Measurements from ENCODE around the gene XK.
A peak's percentile ranks its signal among the peaks of the same experiment; 100 is the strongest.

XK gene

DNA sequence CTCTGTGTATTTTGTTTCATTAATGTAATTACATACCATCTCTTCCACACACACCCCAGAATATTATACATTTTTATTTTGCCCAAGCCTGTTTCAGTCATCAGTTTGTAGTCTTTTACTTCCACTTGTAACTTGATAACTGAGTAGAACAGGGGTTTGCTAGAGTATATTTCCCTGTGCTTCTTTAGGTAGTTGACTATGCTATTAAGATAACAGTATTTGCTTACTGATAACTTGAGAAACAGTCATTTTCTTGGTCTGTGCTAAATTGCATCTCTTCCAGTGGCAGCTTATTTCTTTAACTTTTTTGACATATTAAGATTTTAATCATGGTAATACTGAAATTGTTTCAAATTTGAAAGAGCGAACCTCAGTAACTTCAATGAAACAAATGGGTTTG is 7.0 kb upstream of the XK start:
- DNase-seq (ENCODE audit: insufficient read length, low spot score) (no peak), FAIRE-seq (no peak)

DNA sequence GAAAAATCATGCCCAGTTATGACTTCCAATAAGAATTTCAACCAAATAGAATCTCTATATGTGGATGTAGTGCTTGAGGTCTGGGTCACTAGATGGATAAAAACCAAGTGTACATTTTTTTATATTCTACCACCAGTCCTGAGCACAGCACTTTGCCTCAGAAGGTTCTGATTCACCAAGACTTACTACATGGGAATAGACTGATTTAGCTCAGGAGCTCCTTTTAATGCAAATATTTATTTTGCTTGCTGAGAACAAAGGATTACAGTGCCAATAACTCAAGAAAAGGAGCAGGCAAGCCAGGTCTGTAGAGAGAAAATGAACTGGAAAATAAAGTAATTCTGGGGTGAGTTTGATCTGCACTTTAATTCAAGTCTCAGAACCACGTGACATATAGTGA is 6.4 kb upstream of the XK start:
- FAIRE-seq: no peak
- no peak for DNase-seq (ENCODE audit: insufficient read length, low spot score)

DNA sequence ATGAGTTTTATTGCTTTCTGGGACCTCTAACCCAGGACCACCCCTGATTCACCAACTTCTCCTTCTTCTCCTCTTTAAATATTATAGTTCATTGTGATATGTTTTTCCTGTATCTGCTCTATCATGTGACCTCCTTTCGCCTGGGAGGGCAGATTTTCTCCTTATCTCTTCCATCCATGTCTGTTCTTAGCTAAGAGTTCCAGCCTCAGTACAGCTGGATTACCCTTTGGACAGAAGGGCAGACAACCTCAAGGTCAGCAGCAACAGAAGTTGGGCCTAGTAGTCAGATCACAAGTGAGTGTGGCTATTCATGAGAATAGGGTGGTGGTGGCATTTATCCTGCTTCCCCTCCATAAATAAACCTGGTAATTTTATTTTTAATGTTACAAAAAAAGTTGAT is 5.7 kb upstream of the XK start:
- FAIRE-seq (no peak), DNase-seq (ENCODE audit: insufficient read length, low spot score) (no peak)

DNA sequence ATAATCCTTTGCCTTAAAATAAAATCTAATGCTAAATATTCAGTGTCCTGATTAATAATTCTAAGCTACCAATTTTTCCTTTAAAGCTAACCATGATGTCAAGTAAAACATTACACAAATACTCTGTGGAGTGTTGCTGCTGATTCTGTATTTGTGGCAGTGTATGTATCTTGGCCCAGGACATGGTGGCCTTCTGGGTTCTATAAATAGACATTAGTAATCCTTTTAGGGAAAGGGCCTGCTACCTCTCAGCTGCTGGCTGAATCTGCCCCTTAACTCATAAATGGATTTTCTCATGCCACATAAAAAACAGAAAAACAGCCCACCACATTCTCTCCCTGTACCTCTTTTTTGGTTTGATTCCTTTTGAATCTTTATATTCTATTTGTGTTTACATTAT is 1.2 kb upstream of the XK start:
- DNase-seq (ENCODE audit: insufficient read length, low spot score) (no peak), FAIRE-seq (no peak)

DNA sequence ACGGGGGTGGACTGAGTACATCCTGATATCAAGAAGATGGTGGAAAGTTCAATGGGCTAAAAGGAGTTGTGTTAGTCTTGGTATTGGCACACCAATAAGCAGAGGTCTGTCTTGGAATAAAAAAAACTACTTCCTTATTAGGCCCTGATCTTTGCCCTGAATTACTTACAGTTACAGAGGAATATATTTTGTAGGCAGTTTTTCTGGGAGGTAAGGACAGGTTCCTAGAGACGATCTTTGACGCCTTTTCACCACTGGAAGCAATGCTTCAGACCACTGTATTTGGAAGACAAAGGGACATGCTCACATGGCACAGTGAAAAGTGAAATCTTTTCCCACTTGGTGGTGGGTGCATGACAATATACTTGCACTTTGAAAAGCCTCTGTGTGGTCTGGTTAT is 618 bp upstream of the XK start:
- FAIRE-seq (no peak), DNase-seq (ENCODE audit: insufficient read length, low spot score) (no peak)

DNA sequence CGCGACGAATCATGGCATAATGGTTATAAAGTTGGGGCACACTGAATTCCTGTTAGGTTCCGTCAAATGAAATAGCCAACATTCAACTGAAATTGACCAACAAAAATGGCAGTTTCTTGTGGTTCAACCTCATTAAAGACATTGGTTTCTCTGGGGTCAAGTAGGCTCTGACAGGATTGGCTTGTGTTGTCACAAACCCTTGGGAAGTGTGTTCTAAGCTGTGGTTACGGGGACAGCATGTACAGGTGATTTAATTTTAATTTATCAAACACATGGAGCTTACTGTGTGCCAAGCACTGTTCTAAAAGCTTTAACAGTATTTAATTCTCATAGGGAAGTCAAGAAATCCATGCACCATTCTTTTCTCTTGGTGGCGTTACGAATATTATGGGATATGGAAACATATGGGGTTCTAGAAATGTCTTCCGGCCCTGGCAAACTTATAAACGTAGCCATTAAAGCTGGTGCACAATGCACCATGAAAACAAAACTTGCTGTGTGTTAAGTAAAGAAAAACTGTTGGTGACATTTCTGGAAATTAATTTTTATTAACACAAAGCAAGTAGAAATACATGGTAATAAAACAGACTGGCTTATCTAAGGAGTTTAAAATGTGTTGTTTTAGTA is 891 bp downstream of the XK start:
- no peak for FAIRE-seq

DNA sequence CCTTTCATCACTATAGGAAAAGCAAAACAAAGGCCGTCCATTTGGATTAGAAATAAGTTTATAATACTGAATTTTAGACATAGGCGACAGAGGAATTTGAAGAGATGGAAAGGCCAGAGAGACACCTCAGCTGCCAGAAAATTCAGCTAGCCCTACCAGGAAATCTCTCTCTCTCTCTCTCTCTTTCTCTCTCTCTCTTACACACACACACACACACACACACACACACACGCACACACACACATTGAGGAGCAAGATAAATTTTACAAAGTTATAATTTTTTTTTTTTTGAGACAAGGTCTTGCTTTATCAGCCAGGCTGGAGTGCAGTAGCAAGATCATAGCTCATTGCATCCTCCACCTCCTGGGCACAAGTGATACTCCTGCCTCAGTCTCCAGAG is 1.4 kb downstream of the XK start:
- DNase-seq (ENCODE audit: insufficient read length, low spot score) (no peak), FAIRE-seq (no peak)

More for the DNA sequence above, 891 bp downstream of the XK start:
- DNase-seq (ENCODE audit: insufficient read length, low spot score): no peak

DNA sequence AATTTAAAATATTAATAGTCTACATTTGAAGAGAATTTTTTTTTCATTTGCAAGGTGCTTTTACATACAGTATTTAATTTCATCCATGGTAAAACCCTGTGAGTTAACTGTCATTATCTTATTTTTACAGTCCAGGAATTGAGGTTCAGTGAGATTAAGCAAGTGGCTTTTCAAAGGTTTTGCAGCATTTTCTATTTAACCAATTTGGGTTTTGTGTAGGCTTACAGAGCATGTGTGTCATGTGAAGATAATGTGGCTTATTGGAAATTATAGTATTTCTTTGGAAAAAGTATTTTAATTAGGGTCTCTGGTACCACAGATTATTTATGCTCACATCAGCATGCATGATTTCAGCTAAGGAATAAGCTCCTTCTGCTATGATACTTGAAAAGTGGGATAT is 4.5 kb downstream of the XK start:
- FAIRE-seq: no peak
- no peak for DNase-seq (ENCODE audit: insufficient read length, low spot score)

DNA sequence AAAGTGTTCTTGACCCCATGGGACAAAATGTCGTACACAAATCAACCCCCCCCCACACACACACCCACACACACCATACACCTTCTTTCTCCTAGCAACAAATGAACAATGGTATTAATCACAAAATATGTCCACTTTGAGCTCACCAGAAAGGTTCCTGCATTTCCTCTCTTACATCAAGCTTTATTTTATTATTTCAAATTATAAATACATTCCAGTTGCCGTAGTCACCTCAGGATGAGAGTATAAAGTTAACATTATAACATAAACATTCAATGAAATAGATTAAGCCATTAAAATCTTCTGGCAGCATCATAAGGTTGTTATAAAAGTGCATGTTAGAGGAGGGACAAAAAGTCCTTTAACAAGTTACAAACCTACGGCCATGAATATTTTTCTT is 7.3 kb downstream of the XK start:
- no peak for FAIRE-seq
- DNase-seq (ENCODE audit: insufficient read length, low spot score): no peak

DNA sequence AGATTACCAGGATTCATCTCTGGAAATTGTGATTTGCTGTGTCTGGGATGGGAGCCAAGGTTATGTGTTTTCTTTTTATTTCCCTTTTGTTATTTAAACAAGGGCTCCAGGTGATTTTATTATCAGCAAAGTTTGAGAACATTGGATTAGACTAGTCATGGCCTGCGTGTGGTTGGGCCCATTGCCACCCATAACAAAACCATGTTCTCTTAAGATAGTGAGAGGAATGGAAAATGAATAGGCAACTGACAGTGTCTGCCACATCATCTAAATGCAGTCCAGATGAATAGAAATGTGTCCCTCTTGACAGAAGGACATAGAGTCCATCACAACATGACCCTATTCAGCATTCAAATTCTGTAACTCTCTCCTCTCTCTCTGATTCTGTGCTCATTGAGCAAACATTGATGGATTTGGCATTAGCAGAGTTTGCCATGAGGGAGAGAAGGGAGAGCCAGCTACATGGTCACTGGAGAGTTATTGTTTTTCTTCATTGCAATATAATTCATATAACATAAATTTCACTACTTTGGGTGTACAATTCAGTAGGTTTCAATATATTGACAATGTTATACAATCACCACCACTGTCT is 11.7 kb downstream of the XK start:
- DNase-seq (ENCODE audit: insufficient read length, low spot score) (no peak), FAIRE-seq (no peak)

DNA sequence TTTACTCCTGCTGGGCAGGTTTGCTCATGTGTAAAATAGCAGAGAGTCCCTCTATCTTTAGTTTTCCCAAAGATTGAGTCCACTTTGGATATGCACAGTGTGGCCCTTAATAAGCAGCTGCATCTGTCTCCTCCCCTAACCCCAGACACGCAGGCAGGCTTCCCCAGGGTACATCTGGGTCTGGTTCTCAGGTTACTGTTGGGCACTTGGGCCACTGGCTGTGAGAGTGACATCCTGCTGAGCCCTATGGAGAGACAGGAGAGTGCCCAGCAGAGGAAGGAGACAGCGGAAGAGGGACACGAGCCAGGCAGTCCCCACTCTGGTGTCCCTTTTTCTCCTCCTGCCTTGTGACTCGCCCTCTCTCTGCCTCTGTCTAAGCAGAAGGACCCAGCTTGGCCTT is 16.0 kb downstream of the XK start:
- FAIRE-seq: no peak

DNA sequence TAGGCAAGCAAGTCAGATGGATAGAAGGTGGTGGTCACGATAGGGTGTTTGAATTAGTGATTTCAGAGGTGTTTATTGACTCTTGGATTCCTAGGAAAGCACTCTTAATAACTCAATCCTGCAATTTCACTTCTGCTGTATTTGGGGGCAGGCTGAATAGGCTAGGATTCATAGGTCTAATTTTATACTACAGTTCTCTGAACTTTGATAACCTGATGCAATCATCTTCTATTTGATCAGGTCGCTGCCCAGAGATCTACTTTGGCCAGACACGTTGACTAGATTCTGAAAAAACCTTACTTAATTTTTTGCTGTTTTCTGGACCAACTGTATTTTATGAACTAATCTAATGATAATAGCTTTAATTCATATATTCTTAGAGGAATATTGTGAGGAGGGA is 26.4 kb downstream of the XK start:
- FAIRE-seq (no peak), DNase-seq (ENCODE audit: insufficient read length, low spot score) (no peak)

More for the DNA sequence above, 16.0 kb downstream of the XK start:
- DNase-seq (ENCODE audit: insufficient read length, low spot score): no peak

DNA sequence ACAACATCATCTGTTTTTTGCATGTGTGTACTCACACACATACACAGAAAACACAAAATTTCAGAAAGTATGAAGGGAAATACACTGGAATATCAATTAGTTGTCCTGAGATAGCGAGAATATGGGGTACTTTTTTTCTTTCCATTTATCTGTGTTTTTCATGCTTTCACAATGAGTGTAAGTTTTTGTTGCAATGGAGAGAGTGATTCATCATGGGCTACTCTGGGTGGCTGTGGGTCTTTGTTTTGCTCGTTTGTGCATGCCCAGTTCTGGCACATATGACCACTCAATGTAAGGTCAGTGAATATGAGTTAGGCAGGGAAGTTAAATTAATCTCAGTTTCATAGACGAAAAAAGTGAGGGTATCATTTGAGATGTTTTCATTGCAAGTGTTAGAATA is 26.9 kb downstream of the XK start:
- no peak for DNase-seq (ENCODE audit: insufficient read length, low spot score)
- no peak for FAIRE-seq

DNA sequence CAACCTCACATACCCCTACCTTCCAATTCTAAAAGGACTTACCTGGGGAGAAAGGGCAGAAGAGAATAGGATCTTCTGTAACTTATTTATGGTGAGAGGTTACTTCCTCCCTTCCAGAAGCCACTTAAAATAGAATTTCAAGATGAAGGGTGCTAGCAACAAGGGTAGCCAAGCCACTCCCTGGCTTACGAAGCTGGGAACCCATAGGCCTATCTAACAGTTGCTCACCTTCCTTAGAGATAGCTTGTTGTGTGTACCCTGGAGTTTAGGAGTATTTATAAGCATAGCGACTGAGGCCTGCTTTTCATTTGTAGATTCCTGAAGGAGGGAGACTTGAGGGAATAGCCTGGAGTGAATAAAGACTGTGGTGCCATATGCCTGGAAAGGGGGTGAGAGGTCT is 28.9 kb downstream of the XK start:
- no peak for DNase-seq (ENCODE audit: insufficient read length, low spot score)
- FAIRE-seq: no peak

DNA sequence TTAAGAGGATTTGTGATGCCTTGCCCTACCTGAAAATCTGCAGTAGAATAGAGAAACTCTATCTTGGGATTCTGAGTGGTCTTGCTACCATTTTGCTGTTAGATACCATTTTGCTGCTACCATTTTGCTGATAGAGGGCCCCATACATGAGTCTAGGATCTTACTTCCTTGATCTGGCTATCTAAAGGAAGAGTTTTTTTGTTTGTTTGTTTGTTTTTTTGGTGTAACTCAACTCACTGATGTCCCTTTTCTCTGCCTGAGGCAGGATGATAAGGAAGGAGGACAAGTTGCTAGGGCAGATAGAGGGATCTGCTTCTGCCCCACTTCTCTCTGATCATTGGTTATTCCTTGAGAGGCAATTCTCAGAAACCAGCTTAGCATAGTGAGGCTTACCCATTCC is 31.0 kb downstream of the XK start:
- DNase-seq (ENCODE audit: insufficient read length, low spot score): no peak
- FAIRE-seq: no peak

DNA sequence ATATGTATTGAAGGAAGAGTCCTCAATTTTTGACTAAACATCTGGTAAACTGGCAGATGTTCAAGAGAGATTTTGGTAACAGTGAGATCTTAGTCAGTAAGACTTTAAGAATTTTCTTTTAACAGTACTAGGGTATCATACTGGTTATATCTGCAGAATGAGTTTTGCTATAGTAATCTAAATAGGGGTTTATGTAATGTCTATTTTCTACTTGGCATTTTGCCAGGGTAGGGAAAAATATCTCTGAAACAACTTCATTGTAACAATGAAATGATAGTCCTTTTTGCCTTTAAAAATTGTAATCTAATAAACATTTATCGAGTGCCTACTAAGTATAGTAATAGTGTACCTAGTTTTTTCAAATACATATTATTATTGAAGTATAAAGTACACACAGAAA is 32.1 kb downstream of the XK start:
- no peak for DNase-seq (ENCODE audit: insufficient read length, low spot score)
- FAIRE-seq: no peak

DNA sequence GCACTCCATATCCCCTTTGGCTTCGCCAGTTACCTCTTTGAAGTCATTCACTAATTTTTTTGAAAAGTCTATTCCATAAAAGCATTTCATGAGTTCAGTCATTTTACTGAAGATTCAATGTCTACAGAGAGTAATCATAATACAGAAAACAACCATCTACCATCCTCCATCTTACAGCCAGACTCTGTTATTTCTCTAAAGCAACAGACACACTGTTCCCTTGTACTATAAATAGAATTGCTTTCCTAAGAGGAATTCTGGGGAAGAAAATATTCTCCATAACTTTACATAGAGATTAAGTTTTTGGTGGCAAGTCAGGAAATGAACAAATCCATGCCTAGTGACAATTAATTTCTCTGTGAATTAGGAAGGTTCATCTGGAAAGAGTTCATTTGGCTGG is 37.0 kb downstream of the XK start:
- FAIRE-seq (no peak), DNase-seq (ENCODE audit: insufficient read length, low spot score) (no peak)

DNA sequence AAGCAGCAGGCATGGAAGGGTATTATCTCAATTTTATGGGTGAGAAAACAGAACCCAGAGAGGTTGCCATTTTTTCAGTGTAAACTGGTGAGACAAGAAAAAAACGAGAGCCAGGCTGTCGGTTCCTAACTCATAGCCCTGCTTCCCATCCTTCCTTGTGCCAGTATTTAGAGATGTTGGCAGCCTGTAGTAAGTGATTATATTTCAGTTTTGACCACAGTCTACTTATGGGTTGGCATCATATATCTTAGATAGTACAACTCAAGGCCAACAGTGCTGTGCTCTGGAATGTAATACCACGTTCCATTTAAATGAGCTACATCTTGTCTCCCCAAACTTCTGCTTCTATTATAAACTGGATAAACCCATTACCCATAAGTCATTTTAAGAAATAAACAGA is 40.8 kb downstream of the XK start:
- FAIRE-seq: no peak
- no peak for DNase-seq (ENCODE audit: insufficient read length, low spot score)

DNA sequence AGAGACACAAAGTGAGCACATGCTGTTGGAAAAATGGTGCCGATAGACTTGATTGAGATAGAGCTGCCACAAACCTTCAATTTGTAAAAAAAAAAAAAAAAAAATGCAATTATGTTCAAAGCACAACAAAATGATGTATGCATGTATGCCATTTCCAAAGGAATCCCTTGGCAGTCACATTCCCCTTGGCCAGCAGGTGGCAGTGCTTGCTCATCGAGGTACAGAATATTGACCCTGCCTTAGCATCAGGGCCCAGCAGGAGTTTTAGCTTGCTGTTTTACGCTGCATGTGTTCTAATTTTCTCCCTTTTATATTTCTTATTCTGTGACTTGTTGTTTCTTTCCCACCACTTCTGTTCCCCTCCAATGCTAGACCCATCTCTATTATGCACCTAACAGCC is 59.8 kb downstream of the XK start:
- DNase-seq (ENCODE audit: insufficient read length, low spot score) (peak; percentile 14), FAIRE-seq (no peak)

DNA sequence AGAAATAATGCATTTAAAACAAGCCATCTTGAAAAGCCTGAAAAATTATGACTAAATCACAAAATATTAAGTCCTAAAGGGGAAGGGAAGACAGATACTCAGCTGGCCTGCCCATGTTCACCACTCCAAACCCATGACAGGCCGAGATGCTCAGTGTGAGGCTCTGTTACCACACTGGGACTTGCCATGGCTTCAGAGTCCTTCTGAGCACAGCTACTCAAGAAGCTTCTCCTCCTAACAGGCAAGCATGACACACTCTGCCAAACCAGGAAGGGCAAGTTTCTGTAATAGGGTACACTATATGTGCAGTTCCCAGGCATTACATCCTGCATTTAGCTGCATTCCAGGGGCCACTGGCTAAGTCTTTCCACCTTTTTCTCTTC is 60.2 kb downstream of the XK start:
- FAIRE-seq (no peak), DNase-seq (ENCODE audit: insufficient read length, low spot score) (no peak)

DNA sequence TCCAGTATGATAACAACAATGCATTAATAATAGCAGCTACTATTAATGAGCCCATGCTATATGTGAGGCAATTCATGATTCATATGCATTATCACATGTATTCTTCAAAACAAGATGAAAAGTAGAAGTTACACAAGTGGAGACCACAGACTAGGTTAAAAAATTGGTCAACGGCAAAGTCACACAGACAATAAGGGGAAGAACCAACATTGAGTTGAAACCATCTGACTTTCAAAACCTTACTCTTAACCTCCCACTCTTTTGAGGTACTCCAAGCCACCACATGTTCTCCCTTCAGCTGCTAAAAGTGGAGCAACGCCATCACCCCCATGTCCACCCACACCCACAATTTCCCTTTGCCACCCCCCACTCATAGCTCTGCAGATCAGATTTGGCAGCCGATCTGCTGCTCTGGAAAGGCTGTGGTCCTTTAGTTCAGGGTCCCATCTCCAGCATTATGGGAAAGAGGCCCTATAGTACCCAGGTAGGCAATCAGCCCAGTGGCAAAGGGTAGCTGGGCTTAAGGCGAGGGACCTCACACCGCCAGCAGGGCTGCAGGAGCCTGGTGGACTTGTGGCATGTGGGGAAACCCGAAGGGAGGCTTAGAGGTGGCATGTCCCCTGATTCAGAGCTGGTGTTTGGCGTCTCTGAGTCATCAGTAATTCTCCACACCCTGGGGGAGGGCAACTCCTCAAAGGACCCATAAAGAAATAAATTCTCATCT is 60.8 kb downstream of the XK start:
- DNase-seq (ENCODE audit: insufficient read length, low spot score): no peak
- no peak for FAIRE-seq

DNA sequence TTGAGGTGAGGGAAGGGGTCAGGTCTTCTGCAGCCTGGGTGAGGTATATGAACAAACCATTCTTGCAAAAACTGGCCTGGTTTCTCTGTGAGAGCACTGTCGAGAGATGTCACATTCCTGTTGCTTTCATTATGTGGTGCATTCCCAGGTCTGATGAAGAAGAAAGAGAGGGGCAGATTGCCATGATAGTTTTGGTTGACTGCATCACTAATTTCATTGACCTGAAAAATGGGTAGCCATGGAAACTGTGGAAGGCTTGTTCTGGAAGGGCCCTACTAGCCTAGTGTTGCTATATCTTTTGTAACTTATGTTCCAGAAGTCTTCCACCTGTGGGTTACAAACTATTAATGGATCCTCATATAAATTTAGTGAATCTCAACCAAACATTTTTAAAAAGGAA is 61.4 kb downstream of the XK start:
- DNase-seq (ENCODE audit: insufficient read length, low spot score): no peak
- FAIRE-seq: no peak

DNA sequence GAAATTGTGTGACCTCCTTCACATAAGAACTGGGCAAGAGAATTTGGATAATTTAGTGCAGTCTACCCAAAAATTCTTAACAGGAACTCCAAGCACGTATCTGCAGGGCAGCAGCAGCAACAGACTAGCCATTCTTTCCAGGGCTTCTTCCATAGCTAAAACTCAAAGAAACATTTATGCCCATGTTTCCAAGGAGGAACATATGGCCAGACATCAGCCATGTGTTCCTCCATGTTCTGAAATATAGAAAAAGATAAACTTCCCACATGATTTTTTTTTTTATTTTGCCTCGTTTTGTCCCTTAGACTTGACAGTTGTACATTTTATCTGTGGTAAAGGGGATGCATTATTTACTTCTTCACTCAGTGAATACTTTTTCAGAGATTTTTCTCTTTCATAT is 66.7 kb downstream of the XK start:
- FAIRE-seq (no peak), DNase-seq (ENCODE audit: insufficient read length, low spot score) (no peak)

Measured in HTR-8/SVneo (cell line).